Measurements from ENCODE around the gene FAM120AOS. TPM values are rescaled to one million over a fixed set of nuclear protein-coding genes. Genes with fewer than 3 reads are reported as not detected.

Gene FAM120AOS
- total RNA-seq, 4 donors from 2014 or later: 53.2 to 76.3 (median 63.5) TPM

DNA sequence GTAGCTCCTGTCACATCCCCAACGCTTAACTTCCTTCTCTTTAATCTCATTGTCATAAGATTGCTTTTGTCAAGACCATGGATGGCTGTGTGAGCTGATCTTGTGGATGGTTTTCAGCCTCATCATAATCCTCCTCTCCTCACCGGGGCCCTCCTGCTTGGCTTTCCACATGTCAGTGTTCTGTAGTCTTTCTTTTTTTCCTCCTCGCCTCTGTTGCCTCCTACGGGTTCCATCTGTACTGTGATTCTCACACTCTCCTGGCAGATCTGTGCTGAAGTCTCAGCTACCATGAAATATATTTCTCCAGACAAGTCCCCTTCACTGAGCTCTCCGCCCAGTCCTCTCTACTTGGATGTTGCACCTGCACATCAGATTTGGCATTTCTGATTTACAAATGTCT, 34.9 kb upstream of the FAM120AOS start:
- TF ChIP-seq, protein P1, sequence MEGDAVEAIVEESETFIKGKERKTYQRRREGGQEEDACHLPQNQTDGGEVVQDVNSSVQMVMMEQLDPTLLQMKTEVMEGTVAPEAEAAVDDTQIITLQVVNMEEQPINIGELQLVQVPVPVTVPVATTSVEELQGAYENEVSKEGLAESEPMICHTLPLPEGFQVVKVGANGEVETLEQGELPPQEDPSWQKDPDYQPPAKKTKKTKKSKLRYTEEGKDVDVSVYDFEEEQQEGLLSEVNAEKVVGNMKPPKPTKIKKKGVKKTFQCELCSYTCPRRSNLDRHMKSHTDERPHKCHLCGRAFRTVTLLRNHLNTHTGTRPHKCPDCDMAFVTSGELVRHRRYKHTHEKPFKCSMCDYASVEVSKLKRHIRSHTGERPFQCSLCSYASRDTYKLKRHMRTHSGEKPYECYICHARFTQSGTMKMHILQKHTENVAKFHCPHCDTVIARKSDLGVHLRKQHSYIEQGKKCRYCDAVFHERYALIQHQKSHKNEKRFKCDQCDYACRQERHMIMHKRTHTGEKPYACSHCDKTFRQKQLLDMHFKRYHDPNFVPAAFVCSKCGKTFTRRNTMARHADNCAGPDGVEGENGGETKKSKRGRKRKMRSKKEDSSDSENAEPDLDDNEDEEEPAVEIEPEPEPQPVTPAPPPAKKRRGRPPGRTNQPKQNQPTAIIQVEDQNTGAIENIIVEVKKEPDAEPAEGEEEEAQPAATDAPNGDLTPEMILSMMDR (IDR thresholded peaks at IDR 0.05; ENCODE audit: low read depth): no peak

DNA sequence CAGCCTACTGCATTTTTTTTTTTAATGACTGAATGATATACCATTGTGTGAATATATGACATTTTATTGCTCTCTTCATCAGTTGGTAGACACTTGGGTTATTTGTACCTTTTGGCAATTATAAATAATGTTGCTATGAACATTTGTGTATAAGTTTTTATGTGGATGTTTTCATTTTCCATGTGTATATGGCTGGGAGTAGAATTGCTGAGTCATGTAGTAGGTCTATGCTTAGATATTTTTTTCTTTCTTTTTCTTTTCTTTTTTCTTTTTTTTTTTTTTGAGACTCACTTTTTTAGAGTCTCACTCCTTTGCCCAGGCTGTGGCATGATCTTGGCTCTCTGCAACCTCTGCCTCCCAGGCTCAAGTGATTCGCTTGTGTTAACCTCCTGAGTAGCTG, 32.9 kb upstream of the FAM120AOS start:
- TF ChIP-seq, protein P1 (IDR thresholded peaks at IDR 0.05; ENCODE audit: low read depth): no peak

DNA sequence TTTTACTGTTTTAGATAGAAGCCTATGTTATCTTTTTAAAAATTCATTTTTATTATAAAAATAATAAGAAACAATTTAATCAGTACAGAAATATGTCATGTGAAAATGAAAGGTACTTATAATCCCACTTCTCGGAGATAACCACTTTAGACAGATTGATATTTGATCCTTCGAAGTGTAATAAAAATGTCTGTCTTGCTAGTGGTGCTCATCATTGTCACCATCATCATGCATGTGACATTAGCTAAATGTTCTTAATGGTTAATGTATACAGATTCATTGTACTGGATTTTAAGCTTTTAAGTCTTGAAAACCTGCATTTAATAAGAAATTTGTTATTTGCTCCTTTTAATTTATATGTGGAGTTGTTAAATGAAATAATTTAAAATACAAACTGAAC, 30.1 kb upstream of the FAM120AOS start:
- TF ChIP-seq, protein P1 (IDR thresholded peaks at IDR 0.05; ENCODE audit: low read depth): no peak

DNA sequence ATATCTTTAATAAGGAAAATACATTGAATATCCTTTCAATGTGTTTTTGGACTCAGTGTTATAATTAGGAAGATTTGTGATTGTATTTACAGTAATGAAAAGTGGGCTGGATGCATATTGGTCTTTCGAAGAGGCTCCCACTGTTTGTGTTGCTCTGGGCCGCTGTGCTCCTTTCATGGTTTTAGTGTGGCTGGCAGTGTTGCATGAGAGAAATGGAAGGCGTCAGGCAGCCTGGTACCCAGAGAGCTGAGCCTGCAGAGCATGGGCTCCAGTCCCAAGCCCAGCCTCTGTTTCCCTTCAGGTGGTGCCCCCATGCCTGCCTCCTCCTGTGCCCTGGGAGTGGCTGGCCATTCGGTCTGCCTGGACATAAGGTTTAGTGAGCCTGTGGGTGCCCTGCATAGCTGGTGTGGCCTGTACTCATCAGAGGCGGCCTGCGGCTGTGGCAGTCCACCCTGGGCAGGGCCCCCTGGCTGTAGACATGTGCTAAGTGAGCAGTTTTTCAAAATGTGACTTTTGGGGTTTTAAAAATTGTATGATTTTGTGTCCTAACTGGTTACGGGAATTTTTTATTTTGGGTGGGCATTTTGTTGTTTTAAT, 27.4 kb upstream of the FAM120AOS start:
- TF ChIP-seq, protein P1 (IDR thresholded peaks at IDR 0.05; ENCODE audit: low read depth): no peak

DNA sequence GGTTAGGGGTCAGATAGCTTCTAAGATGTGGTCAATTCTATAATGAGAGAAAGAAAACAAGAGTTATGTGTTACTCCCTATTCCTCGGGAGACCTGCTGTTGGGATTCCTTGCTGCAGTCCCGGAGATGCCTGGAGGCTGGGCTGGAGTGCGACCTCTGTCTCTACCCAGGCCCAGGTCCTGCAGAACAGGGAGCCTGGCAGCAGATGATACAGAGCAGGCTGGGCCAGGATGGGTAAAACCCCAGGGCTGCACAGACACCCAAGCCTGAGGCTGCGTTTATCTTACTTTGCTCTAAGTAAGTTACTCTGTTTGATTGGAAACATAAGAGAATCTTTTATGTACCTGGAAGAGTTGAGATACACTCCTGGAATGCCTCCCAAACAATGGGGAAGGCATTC, 26.9 kb upstream of the FAM120AOS start:
- TF ChIP-seq, protein P1 (IDR thresholded peaks at IDR 0.05; ENCODE audit: low read depth): no peak

DNA sequence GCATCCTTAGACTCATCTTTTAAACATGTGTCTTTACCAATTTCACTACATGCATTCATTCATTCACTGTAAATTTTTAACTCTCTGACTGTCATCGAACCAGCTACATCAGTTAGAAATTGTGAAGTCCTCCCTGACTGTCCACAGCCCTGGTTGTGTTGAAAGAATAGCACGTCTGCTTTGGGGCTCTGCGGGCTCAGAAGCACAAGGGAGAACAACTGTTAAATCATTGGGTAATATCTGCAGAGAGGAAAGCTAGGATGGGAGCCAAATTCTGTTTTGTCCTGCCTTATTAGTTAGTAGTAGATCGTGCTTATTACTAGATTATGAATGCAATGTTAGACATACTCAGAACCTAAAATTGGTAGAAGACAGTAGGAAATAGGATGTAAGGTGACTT, 26.3 kb upstream of the FAM120AOS start:
- TF ChIP-seq, protein P1 (IDR thresholded peaks at IDR 0.05; ENCODE audit: low read depth): no peak

DNA sequence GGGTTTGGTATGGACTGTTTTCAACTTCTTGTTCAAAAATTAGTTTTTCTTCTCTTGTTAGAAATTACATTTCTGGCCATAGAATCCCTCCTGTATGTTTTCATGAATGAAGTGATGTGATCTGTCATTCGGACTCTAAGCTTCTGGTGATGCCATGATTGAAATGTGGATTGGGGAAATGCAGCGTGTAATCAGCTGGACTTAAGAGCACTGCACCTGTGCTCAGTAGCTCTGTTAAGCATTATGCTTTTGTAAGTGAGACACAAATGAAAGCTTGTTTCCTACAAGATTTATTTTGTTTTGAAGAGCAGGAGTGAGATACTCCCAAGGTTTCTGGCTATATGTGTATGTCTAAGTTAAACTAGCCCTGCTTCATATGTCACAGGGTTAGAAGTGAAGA, 24.0 kb upstream of the FAM120AOS start:
- TF ChIP-seq, protein P1 (IDR thresholded peaks at IDR 0.05; ENCODE audit: low read depth): no peak

All from subcutaneous adipose tissue (tissue), 4 donors.